ENCODE data around the gene STX10. TPM values are rescaled to one million over a fixed set of nuclear protein-coding genes. Genes with fewer than 3 reads are reported as not detected.

STX10 gene
- polyA plus RNA-seq, 1 of the 3 experiments (the other 2 are of a cell fraction), result 163 TPM

- Histone ChIP-seq H3K4me1 (ENCODE audit: control insufficient read depth in 1 of 2, insufficient read depth in 2 of 2, low read depth in 1 of 2, low read length in 1 of 2) (peaks cover 19 to 64% of the 10 kb centered on the region in 2 experiments), H3K27me3 (ENCODE audit: insufficient read depth) (no peaks in the 10 kb centered on the region), H2AFZ (ENCODE audit: low read depth) (no peak overlapping the region), H3K27ac (ENCODE audit: low read depth in 2 of 2, low read length in 1 of 2) (peak overlapping the region in 1 of 2 experiments; percentile 99; a peak in 2 of 4 replicates), H3K4me3 (ENCODE audit: low read depth in 2 of 2, low read length in 1 of 2) (no peak overlapping the region), H3K9me3 (no peaks in the 10 kb centered on the region), H3K9ac (no peak overlapping the region), H3K9me2 (no peaks in the 10 kb centered on the region), H3K79me2 (ENCODE audit: insufficient read depth) (no peaks in the 10 kb centered on the region; the same call in 1 of the 2 replicates), H3K4me2 (no peak overlapping the region), H3K36me3 (replicated peaks in 1 of 2; ENCODE audit: control insufficient read depth in 1 of 2, insufficient read depth in 2 of 2, low read length in 1 of 2) (peaks cover 0 to 15% of the 10 kb centered on the region in 2 experiments), H4K20me1 (ENCODE audit: insufficient read depth) (no peaks in the 10 kb centered on the region), H3F3A (replicated peaks; ENCODE audit: insufficient read depth) (no peaks in the 10 kb centered on the region)
- peak; percentile 60 for DNase-seq
- 58% methylated on average over 9 of the region's 16 CpGs for WGBS (ENCODE audit: low lambda C conversion rate)
- TF ChIP-seq FOXJ3 (CRISPR knock-in tag; IDR thresholded peaks at IDR 0.05) (no peak), SMC3 (IDR thresholded peaks at IDR 0.05; ENCODE audit: low read depth, low read length) (no peak), CHD2 (IDR thresholded peaks at IDR 0.05; ENCODE audit: low read length, partially characterized antibody) (no peak), RAD21 (IDR thresholded peaks at IDR 0.05; ENCODE audit: low read length) (no peak), TAF1 (IDR thresholded peaks at IDR 0.05; ENCODE audit: borderline replicate concordance, low read depth, low read length) (no peak)
- POLR2A ChIA-PET, result interaction anchor here (0.5 to 1.9 kb wide), 8 partner anchors 34 to 175 kb away, joined by 3 to 12 read pairs (median 4); partner anchors contain the start of gene SYCE2
- CTCF ChIA-PET, result interaction anchor here (0.8 to 9.2 kb wide), 25 partner anchors 9 to 162 kb away, joined by 3 to 603 read pairs (median 9); partner anchors contain the start of genes DAND5, FARSA, LYL1 and NACC1
These were observed 55.3 kb downstream of the STX10 start for GRCh38 chr19:13094771-13095392.

GRCh38 chr19:13094106-13094504 is 56.1 kb downstream of the STX10 start:
- ChIA-PET CTCF (interaction anchor here (0.7 to 9.2 kb wide), 38 partner anchors 8 to 257 kb away, joined by 3 to 603 read pairs (median 7); partner anchors contain the start of genes DAND5, DNASE2, FARSA and LYL1), POLR2A (interaction anchor here (0.5 to 1.9 kb wide), 9 partner anchors 33 to 175 kb away, joined by 3 to 12 read pairs (median 4); partner anchors contain the start of gene SYCE2)
- Histone ChIP-seq H3K9me2 (no peaks in the 10 kb centered on the region), H3K9ac (no peak overlapping the region), H3K27ac (ENCODE audit: low read depth in 2 of 2, low read length in 1 of 2) (peak overlapping the region; percentile 27 to 99; a peak in 3 of 4 replicates), H3K4me1 (ENCODE audit: control insufficient read depth in 1 of 2, insufficient read depth in 2 of 2, low read depth in 1 of 2, low read length in 1 of 2) (peaks cover 19 to 72% of the 10 kb centered on the region in 2 experiments), H3K4me3 (ENCODE audit: low read depth in 2 of 2, low read length in 1 of 2) (no peak overlapping the region; a peak in 1 of 4 replicates), H2AFZ (ENCODE audit: low read depth) (no peak overlapping the region), H3K36me3 (replicated peaks in 1 of 2; ENCODE audit: control insufficient read depth in 1 of 2, insufficient read depth in 2 of 2, low read length in 1 of 2) (peaks cover 0 to 11% of the 10 kb centered on the region in 2 experiments), H3K79me2 (ENCODE audit: insufficient read depth) (no peaks in the 10 kb centered on the region; the same call in 1 of the 2 replicates), H4K20me1 (ENCODE audit: insufficient read depth) (no peaks in the 10 kb centered on the region), H3K27me3 (ENCODE audit: insufficient read depth) (no peaks in the 10 kb centered on the region), H3F3A (replicated peaks; ENCODE audit: insufficient read depth) (no peaks in the 10 kb centered on the region), H3K4me2 (no peak overlapping the region), H3K9me3 (no peaks in the 10 kb centered on the region)
- peak; percentile 87 for DNase-seq
- WGBS (ENCODE audit: low lambda C conversion rate), result 0% methylated on average over 2 of the region's 5 CpGs
- TF ChIP-seq FOXJ3 (CRISPR knock-in tag; IDR thresholded peaks at IDR 0.05) (no peak), SIN3A (IDR thresholded peaks at IDR 0.05; ENCODE audit: borderline replicate concordance, low read depth, low read length) (no peak), SMC3 (IDR thresholded peaks at IDR 0.05; ENCODE audit: low read depth, low read length) (no peak; the same call in 1 of the 2 replicates), NFIC (IDR thresholded peaks at IDR 0.05; ENCODE audit: borderline replicate concordance) (no peak), MAX (IDR thresholded peaks at IDR 0.05; ENCODE audit: low read depth) (no peak), JUND (IDR thresholded peaks at IDR 0.05) (no peak), NRF1 (IDR thresholded peaks at IDR 0.05; ENCODE audit: low read depth, low read length) (no peak), PBX3 (IDR thresholded peaks at IDR 0.05) (no peak), REST (IDR thresholded peaks at IDR 0.05; ENCODE audit: low read depth, low read length) (no peak), EZH2phosphoT487 (IDR thresholded peaks at IDR 0.05; ENCODE audit: borderline replicate concordance, low read depth) (no peak), GABPA (IDR thresholded peaks at IDR 0.05; ENCODE audit: low read depth) (no peak), TEAD4 (IDR thresholded peaks at IDR 0.05; ENCODE audit: borderline replicate concordance, insufficient read depth) (no peak), ELF1 (IDR thresholded peaks at IDR 0.05) (no peak), RCOR1 (IDR thresholded peaks at IDR 0.05; ENCODE audit: low read length) (no peak; the same call in 1 of the 2 replicates), GATA2 (CRISPR knock-in tag; IDR thresholded peaks at IDR 0.05) (no peak), USF1 (IDR thresholded peaks at IDR 0.05; ENCODE audit: borderline replicate concordance, low read depth) (no peak), RFX5 (IDR thresholded peaks at IDR 0.05; ENCODE audit: low read length) (no peak)
